Inflammatory macrophage (primary cell): Measurements from ENCODE around the gene TRAF5.
"Not testable (repeated sequence)": the region's sequence is repeated elsewhere in the genome, so short reads cannot be mapped to it uniquely, and the experiment has no call there.

ENCODE experiments used
- DNase-seq, 2 donors: peaks; one replicate each; pipeline ENCODE4 v3.0.0-alpha.2; 2020 to 2022
- total RNA-seq, 18 experiments: gene quantifications; one replicate each; lab custom pipeline; 2026; ENCODE audit warnings: mixed read lengths in 6 of 18, inconsistent platforms in 2 of 18; lab: John Stamatoyannopoulos, UW

The TRAF5 gene, protein sequence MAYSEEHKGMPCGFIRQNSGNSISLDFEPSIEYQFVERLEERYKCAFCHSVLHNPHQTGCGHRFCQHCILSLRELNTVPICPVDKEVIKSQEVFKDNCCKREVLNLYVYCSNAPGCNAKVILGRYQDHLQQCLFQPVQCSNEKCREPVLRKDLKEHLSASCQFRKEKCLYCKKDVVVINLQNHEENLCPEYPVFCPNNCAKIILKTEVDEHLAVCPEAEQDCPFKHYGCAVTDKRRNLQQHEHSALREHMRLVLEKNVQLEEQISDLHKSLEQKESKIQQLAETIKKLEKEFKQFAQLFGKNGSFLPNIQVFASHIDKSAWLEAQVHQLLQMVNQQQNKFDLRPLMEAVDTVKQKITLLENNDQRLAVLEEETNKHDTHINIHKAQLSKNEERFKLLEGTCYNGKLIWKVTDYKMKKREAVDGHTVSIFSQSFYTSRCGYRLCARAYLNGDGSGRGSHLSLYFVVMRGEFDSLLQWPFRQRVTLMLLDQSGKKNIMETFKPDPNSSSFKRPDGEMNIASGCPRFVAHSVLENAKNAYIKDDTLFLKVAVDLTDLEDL
- 3.4 to 20.2 (median 9.8) reads per million in 18 experiments for total RNA-seq

DNA sequence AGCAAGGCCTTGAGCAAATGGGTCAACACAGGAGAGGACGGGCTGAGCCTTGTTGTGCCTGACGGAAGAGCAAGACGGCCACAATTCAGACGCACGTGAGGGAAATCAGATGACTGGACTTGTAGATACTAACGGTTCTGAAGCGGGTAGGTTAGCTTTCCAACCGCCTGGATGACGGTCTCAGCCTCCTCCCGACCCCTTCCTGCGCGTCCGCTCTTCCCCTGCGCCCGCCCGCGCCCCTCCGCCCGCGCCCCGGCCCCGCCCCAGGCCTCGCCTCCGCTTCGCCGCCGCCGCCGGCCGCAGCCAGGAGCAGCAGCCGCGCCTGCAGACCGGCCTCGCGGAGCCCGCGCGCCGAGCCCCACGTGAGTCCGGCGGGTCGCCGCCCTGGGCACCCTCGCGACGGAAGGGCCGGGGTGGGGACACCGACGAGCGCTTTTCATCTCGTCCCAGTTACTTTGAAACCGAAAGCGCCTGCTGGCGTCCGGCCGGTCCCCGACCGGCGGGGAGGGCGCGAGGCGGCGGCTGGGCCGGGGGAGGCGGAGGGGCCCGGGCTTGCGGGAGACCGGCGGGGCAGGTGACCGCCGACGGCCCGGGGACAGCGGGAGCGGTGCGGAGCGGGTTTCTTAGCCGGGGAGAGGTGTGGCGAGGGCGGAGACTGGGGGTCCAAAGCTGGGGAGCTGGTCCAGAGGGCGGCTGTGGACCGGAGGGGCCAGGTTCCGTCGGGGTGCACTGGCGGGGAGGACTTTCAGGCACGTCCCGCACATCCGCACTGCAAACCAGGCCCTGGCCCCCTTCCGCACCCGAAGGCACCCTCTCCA lies at the start of gene TRAF5:
Gene TRAF5 (plus strand): TSS at position 306 of the 818 bp plus-strand sequence. CDS start 26,407 bp downstream, outside the sequence.
- peak; percentile 31 to 63 for DNase-seq

DNA sequence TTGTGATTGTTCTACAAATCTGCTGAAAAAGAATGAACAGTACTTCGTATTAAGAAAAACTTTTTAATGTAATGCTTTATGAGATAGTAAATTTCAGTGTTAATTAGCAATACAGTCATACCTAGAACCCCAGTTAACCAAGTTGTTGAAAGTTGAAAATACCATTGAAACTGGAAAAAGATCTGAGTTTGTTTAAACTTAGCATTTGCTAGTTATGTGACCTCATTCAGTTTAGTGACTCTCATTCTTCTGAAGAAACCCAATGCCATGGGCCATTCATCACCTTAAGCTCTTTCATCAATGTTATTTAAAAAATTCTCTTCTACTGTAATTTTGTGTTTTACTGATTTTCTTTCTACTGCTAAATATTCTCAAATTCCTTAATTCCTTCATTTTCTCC lies 47.3 kb upstream of the TRAF5 start:
- DNase-seq = no peak

DNA sequence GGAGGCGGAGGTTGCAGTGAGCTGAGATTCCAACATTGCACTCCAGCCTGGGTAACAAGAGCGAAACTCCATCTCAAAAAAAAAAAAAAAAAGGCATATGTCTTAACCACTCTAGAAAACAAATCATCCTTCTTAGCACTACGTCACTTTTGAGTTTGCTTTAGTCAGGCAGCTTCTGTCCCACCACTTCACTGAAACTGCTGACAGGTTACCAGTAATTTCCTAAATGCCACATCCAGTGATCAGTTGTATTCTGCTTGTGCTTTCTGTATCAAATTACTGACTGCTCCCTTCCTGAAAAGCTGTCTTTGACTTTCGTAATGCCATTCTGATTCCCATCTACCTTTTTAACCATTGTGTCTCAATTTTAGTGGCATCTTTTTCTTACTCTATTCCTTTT lies 45.7 kb upstream of the TRAF5 start:
- no peak for DNase-seq

DNA sequence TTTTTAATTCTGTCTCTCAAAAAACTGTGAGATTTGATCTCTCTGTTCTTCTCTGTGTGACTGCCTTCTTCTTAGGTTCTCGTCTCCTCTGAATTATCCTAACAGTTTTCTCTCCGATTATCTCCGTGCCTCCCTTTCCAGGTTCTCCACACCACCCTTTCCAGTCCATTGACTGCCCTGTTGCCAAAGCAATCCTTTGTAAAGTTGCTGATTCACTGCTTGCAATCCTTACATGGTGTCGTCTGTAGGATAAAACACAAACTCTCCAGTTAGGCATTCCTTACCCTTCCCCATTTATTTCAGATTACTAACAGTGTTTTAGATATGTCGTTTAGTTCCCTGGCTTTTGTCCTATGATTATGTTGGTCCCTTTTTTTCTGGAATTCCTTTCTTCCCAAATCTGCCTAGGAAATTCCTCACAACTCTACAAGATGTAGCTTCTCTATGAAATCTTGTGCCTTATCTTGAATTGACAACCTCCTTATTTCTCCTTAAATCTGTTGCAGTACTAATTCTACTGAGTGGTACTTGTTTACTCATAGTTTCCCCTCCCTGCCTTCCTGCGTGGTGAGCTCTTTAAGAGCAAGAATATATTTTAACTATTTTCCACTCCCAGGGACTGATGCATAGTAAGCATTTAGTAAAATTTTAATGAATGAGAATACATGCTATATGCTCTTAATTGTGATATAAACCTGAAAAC lies 45.2 kb upstream of the TRAF5 start:
- DNase-seq = no peak

DNA sequence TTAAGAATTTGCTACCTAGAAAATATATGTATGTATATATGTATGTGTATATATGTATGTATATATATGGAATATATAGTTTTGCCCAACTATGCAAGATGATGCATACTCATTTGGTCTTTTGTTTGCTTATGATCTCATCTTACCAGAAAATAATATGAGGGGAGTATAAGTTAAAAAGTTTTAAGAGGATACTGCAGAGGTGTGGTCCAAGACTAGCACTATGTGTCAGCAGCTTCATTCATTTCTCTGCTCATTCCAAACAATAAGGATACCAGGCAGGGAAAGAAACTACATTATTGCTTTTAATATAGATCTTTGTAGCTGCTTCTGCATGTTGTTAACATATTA lies 44.6 kb upstream of the TRAF5 start:
- no peak for DNase-seq

DNA sequence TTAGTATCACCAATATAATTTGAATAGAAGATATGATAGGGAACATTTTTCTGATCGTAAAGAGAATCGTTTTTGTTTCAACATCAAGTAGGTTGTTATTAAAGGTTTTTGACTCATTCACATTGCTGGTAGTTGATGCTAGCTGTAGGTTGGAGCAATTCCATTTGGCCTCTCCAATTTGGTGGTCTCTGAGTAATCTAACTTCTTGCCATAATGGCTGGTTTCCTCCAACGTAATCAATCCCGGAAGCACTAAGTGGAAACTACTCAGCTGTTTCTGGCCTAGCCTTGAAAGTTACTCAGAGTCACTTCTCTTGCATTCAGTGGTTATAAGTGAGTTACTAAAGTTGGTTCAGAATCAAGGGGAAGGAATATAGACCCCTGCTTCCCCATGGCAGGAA lies 41.4 kb upstream of the TRAF5 start:
- no peak for DNase-seq

DNA sequence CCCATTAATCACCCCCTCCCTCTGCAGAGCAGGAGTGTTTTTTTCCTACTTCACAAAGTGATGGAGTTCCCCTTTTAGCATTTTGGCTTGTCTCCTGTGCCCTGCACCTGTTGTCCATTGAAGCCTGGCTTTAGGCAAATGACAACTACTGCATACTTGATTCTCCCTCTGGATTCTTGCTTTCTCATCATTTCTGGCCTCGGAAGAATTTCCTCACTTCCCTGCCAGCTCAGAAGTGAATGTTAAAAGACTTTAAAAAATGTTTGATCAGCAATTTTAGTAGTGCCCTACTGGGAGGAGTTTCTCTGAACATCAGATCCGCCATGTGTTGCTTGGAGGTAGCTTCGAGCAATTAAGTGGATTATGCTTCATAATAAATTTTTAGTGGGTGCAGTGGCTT lies 39.4 kb upstream of the TRAF5 start:
- no peak for DNase-seq

DNA sequence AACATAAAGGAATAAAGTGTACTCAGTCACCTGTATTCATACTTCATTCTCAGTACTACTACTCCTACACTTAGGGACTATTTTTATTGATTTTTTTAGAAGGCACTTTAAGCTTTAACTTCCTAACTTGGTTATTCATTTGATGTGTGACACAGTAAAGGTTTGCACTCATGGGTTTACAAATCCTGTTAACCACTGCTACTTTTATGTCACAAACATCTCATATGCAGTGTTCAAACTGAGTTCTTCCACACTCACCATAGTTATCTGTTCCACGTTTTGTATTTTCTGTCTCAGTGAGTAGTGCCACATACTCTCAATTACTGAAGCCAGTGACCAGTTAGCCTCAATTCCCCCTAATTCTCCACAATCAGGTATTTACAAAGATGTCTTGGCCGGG lies 34.2 kb upstream of the TRAF5 start:
- DNase-seq = no peak

DNA sequence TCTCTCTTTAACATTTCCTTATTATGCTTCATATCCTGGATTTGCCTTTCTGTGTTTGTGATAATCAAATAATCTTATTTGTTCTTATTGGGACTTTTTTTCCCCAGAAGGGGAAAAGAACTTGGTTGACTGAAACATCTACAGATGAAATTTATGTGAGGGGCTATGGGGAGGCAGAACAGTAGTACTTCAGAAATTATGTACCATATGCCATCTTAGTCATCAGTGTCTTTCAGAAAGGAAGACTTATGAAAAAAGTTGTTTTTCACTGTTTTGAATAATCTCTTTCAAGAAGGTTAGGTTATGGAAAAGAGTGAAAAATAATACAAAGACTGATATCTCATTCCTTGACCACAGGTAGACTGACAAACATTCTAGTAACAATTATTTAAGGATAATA lies 30.2 kb upstream of the TRAF5 start:
- DNase-seq = no peak

DNA sequence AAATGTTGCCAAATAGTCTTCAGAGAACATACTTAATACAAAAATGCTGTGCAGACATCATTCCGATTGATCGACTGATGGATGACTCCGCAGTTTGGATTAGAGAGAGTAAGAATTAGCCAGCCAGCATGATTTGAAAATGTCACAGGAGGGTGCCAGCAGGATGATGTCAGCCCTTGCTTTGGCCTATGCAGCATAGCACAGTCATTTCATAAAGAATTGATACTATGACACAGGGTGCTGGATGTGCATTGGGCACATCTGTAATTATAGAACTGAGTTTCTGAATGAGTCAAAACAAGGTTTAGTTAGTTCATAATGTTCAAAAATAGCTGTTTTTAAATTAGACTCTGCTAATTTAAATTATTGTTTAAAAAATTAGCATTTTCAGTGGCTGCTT lies 21.6 kb upstream of the TRAF5 start:
- DNase-seq = no peak

DNA sequence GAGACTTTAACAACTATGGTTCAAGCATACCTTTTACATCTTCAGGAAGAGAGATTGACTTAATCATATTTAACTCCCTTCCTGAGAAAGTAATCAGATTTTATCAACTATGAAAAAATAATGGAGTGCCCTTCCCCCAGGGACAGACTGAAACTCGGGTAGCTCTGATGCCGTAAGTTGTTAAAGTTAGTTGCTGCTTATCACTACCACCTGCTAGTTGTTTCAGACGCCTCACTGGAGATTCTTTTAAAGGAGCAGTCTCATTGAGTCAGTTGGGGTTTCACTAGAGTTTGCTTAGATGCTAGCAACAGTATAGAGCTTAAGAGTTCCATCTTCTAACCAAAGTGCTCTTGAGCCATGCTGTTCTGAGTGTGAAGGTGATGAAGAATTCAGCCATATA lies 17.0 kb upstream of the TRAF5 start:
- no peak for DNase-seq

DNA sequence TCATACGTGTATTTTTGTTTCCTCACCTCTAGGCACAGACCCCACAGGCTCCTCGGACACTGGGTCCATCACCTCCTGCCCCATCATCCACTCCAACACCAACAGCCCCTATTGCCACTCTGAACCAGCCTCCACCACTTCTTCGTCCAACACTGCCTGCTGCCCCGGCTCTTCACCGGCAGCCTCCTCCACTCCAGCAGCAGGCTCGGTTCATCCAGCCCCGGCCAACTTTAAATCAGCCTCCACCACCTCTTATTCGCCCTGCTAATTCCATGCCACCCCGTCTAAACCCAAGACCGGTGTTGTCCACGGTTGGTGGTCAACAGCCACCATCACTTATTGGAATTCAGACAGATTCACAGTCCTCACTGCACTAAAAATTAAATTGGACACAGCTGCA lies 13.2 kb upstream of the TRAF5 start:
- DNase-seq = no peak

DNA sequence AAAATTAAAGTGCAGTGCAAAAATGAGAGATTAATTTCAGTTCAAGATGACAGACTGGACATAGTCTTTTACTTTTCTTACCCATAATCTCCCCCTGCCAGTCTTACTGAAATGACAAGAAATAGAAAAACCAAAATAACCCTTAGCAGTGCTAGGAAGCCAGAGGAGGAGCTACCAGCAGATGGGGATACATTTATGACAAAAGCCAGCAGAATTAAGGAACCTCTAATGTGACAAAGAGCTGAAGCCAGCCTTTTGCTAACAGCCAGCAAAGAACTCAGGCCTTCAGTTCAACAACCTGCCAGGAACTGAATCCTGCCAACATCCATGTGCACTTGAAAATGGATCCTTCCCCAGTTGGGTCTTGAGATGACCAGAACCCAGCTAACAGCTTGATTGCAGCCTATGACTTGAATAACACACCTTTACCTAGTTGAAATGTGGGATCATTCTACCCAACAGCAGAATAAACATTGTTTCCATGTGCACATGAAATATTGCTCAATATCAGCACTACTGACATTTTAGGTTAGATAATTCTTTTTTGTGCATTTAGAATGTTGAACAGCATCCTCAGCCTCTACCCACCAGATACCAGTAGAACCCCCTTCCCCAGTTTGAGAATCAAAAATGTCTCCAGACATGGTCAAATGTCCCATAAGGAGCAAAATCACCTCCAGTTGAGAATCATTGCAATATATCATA lies 7.9 kb upstream of the TRAF5 start:
- DNase-seq = peak; percentile 30 to 38

DNA sequence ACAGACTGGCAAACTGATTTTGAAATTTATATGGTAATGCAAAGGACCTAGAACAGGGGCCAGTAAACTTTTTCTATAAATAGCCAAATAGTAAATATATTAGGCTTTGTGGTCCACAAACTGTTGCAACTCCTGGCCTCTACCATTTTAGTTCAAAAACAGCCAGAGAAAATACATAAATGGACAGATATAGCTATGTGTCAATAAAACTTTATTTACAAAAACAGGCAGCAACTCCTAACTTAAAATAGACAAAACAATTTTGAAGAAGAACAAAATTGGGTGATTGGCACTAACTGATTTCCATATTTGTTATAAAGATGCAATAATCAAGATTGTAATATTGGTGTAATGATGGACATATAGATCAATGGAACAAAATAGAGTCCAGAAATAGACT lies 6.7 kb upstream of the TRAF5 start:
- DNase-seq = no peak

DNA sequence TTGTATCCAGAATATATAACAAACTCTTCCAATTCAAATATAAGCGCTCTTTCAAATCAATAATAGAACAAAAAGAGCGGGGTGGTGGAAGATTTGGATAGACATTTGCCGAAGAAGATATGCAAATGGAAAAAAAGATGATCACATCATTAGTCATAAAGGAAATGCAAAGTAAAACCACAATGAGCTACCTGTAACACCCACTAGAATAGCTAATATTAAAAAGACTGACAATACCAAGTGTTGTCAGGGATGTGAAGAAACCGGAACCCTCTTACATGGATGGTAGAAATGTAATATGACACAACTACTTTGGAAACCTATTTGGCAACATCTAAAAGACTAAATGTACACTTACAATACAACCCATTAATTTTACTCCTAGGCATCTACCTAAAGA lies 5.7 kb upstream of the TRAF5 start:
- no peak for DNase-seq

DNA sequence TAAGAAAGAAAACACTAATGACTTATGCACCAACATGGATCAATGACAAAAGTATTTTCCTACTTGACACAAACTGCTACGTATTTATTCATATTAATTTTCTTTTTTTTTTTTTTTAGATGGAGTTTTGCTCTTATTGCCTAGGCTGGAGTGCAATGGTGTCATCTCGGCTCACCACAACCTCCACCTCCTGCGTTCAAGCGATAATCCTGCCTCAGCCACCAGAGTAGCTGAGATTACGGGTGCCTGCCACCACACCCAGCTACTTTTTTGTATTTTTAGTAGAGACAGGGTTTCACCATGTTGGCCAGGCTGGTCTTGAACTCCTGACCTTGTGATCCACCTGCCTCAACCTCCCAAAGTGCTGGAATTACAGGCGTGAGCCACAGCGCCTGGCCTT lies 5.0 kb upstream of the TRAF5 start:
- DNase-seq = not testable (repeated sequence)

DNA sequence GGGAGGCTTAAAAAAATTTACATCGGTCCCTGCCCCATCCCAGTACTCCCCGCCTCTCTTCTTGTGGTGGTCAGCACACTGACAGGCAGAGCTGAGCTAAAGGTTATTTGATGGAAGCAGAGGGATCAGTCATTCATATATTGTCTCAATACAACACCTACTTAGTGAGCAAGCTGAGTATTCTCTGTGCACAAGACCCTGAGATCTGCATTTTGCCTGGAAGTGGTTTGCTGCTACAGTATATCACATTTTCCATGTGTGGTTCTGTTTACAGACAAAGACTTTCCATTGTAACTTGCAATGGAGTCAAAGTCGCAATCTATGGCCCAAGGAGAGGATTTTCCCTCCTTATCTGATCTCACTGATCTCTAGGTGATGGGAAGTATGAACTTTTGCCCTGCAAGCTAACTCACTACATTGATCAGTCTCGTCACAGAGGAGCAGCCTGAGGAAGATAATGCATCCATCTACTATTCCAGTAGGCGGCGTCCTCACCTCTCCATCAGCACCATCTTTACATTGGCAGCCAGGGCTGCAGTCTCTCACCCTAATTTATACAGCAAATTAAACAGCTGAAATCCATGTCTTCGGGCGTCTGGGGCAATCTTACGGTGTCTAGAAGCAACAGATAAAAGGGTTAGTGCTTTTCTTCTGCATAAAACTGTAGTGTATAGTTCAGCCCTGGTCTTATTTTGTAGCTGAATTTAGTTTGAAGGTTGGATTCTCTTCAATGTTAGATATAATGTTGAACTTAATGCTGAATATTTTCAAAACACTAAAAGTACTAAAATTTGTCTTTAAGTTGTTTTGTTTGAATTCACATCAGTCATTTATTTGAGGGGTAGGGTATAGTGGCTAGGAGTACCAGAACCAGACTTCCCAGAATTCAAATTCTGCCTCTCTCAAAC lies 3.2 kb upstream of the TRAF5 start:
- DNase-seq = peak; percentile 62 to 63

DNA sequence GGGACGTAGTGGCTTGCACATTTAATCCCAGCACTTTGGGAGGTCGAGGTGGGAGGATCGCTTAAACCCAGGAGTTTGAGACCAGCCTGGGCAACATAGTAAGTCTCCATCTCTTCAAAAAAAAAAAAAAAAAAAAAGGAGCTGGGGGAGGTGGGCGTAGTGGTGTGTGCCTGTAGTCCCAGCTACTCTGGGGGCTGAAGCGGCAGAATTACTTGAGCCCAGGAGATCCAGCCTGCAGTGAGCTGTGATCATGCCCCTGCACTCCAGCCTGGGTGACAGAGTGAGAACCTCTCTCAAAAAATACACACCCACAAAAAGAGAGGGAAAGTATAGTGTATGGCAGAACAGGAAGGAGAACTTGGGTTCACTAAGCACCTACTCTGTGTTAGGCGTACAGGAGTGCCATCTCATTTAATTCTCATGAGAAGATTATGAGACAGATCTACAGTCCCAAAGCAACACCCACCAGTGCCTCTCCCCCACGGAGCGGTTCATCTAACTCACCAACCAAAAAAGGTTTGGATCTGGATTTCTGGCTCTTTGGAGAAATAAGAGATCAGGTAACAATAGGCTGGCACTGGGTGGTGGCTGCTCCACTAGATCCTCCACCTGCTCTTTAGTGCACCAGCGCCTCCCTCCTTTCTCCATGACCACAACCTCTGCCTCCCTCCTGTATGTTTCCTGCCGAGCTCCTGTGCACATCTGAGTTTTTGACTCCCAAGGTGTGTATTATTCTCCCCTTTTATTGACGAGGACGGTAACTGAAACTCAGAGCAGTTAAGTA lies 1.4 kb upstream of the TRAF5 start:
- DNase-seq = no peak

DNA sequence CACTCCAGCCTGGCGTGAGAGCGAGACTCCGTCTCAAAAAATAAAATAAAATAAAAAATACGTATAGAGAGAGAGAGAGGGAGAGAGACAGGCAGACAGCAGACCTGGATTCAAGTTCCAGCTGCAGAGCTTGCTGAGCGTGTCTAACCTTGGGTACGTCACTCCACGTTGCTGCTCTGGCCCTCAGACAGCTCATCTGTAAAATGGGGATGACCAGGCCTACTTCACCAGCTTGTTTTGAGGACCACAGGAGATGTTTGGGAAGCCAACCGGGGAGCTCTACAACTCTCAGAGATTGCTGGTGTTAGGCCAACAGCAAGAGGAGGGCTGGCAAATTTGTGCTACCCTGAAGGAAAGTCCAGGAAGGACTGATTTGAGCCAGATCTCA lies 499 bp upstream of the TRAF5 start:
- DNase-seq = no peak

DNA sequence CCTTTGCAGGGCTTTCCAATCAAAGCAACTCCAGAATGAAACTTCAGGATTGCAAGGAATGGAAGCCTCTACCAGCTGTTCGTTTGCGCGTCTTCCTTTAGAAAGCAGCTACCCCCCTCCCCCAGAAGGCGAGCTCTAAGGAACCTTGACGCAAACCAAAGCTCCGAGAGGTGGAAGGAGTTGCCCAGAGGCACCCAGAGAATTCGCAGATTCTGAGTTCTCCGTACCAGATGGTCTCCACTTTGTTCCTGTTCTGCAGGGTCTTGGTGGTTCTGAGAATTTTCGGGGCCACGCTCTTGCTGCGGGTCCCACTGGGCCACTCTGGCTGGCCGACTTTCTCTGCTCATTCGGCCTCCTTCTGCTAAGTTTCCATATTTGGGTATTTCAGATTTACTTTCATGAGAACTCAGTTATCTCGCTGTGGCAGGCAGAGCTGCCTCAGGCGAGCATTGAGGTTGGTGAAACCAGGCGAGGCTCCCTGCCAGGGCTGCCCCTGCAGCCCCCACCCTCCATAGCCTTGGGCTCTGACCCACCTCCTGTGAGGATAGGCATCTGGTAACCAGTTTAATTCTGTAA lies 801 bp downstream of the TRAF5 start:
- DNase-seq = peak; percentile 12 to 24
